ENCODE results near the gene KCNN3.
A peak's percentile ranks its signal among the peaks of the same experiment; 100 is the strongest.

KCNN3 gene

GRCh38 chr1:154769193-154769895 lies 100.7 kb downstream of the KCNN3 start:
- DNase-seq: no peak

GRCh38 chr1:154768456-154769125 lies 101.5 kb downstream of the KCNN3 start:
- DNase-seq: no peak

DNA sequence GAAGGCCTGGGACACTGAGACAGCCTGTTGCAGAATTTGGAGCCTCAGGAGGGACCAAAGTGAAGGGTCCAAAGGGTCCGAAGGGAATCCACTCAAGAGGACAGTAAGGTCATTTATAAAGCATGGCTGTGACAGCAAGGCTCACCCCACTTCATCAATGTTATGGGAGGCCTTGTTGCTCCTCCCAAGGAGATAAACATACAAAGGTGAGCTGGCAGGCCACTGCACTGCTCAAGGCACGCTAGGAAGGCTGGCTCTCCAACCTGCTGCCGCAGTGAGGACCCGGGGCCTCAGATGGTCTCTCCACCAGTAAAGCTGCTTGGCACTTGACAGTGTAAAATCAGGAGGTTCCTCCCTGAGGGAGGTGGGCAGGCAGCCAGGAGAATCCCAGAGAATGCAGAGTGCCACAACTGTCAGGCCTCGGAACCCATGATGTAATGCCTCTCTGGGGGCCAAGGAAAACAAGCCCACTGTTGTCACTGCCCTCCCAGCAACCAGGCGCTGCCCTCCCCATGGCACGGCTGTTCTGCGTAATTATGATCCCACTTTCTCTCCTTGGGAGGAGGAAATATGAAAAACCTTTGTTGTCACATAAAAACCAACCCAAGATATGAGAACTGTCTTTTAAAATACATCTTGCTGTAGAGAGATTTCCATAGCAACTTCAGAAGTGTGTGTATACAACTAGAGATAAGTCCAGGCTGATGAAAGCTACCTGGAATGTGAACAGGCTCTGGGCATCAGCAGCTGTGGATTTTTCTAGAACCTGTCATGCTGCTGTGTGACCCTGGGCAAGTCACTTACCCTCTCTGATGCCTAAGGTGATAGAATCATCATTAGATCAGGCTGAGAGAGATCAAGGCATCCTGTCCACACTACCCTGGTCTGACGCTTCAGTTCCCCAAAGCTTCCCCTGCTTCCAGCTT lies 102.5 kb downstream of the KCNN3 start:
- DNase-seq: peak; percentile 87

DNA sequence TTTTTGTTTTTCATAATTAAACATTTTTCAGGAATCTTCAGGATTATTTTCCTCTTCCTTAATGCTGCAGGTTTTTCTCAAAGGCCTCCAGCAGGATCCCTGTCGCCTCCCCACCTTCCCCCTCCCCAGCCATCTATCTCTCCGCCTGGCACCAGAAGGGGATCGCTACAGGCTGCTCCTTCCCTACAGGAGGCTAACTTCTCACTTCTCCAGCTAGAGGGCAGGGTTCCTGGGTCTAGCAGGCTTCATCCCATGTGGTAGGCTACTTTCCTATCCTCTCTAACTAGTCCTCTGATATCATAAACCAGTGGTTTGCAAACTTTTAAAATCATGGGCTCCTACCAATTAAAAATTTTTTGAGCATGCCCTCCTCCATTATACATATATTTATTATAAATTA lies 104.1 kb downstream of the KCNN3 start:
- DNase-seq: no peak

DNA sequence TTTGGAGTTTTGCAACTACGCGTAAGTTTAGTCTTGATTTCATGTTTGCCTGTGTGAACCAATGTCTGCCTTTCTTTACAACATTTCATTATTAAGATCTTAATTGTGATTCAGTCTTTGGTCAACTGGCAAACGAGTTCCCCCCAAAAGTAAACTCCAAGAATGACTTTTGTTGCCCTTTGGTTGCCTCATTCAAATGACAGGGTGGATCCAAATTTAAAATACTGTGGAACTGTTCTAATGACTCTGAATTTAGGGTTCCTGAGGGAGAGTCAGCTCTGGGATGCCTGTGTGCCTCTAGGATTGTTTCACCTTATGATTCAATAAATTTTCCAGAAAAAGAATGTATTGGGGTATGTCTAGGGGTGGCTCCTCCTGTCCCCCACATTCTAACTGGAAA lies 105.3 kb downstream of the KCNN3 start:
- no peak for DNase-seq

DNA sequence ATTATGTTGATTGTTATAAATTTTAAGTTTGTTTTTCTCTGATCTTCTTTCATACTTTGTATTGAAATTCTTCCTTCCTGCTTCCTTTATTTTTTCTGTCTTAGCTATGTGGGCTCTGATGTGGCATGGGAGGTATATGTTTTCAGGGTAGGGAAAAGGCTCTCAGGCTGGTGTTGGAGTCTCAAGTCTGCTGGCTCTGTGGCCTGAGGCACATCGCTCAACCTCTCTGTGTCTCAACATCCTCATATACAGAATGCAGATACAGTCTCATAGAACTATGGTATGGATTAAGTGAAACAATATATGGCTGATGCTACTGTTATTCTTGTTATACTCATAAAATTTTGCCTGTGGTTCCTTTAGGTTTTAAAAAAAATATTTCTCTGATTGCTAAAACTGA lies 105.9 kb downstream of the KCNN3 start:
- DNase-seq: no peak

DNA sequence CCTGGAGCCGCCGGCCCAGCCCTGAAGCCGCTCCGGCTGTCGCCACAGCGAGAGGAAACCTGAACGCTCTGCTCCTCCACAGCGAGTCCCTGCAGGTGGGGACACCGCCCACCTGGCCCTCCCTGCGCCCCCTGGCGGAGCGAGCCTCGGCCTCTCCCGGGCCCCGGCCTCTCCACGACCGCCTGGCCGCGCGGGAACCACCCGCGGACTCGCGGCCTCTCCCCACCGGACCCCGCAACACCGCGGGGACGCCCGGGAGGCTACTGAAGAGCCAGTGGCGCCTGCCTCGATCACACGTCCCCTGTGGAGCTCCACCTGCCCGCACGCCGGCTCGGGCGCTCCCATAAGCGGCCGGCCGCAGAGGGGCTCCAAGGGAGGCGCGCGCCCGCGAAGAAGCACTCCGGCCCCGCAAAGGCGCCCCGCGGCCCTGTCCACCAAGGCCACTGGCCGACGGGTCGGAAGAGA lies 109.6 kb downstream of the KCNN3 start:
- DNase-seq: no peak

GRCh38 chr1:154759793-154760192 lies 110.3 kb downstream of the KCNN3 start:
- DNase-seq: no peak

GRCh38 chr1:154759196-154759595 lies 110.9 kb downstream of the KCNN3 start:
- no peak for DNase-seq

DNA sequence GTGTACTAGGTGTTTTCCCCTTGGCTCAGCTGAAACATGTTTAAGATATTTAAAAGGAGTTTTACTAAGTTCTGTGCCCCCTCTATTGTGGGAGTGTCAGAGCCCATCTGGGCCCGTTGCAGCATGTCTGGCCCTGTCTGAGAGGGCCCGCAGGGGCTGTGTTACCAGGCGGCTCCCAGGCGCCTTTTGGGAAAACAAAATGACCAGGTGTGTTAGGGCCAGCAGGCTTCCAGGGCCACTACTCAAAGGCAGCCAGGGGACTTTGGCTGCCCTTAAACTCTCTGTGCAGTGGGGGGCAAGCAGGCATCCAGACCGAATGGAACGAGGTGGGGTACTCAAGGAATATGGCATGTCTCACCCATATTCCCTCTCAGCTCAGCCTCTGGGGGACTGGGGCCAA lies 111.7 kb downstream of the KCNN3 start:
- no peak for DNase-seq

DNA sequence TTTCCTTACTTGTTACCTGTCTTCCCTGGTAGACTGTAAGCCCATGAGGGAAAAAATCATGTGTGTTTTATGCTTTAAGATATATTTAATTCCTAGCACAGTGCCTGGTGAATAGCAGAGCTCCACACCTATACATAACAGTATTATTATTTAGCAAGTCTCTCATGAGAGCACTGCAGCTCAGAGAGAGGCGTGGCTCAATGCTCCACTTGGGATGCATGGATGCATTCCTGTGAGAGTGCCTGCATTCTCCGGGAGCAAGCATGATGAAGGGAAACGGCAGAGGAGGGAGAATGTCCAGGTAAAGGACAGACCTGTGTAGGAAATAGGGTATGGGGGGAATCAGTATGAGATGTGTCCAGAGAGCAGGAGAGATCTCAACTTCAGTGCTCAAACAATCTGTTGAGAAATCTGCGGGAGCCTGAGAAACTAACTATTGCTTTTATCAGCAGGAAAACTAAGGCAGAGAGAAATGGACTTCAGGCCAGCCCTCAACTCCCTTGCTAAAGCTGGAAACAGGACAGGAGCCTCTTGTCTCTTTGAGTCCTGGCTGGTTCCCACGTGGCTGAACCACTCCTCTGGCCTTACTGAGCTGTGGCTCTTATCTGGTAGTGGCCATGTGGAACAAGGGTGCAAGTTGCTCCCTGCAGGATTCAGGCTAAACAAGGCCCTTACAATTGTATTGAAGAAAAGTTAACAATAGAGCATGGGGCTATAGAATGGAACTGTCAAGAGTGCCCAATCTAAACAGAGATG lies 113.1 kb downstream of the KCNN3 start:
- no peak for DNase-seq

GRCh38 chr1:154755858-154756730 lies 114.0 kb downstream of the KCNN3 start:
- no peak for DNase-seq

DNA sequence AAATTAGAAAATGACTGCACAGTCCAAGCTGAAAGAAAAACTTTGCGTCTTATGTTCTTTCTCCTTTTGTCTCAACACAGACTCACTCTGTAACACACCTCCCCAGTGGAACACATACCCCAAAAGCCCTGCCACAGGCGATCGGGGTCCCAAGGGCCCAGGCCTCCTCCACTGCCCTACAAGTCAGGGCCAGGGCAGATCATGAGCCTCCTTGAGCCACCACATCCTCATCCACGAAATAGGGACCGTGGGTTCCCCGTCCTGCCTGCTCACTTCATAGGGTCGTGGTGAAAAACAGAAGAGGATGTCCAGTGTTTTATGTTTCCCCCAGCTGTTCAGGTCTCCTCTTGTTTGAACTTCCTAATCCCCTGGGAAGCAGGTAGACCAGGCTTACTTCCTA lies 116.7 kb downstream of the KCNN3 start:
- DNase-seq: no peak

GRCh38 chr1:154752273-154753030 lies 117.6 kb downstream of the KCNN3 start:
- no peak for DNase-seq

GRCh38 chr1:154751690-154752089 lies 118.4 kb downstream of the KCNN3 start:
- no peak for DNase-seq

GRCh38 chr1:154750681-154751665 lies 119.1 kb downstream of the KCNN3 start:
- no peak for DNase-seq

DNA sequence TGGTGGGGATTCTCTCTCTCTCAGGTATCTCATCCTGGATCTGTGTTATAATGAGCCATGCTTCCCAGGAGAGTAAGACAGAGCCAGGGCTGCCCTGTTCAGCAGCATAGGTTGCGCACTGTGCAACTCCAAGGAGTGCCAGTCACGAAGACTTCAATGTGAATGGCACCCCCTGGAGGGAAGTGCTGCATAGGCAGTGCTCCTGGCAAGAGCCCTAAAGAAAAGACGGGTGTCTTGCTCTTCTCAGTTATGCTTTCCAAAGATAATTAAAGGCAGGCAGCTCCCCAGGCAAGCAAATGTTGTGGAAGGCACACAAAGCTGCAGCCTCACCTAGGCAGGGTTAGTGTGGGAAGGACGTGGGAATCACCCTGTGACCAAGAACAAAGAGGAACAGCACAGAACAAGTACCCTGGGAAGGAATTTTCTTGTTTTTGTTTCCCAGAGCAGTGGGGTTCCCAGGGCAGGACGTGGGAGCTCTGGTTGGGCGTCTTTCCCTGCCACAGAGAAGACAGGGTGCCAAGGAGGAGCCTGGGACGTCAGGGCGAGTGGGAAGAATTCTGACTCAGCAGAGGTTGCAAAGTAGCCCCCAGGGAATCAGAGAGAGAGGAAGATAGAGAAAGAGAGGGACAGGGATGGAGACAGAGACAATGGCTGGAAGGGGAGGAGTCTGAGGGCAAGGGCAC lies 120.9 kb downstream of the KCNN3 start:
- no peak for DNase-seq

DNA sequence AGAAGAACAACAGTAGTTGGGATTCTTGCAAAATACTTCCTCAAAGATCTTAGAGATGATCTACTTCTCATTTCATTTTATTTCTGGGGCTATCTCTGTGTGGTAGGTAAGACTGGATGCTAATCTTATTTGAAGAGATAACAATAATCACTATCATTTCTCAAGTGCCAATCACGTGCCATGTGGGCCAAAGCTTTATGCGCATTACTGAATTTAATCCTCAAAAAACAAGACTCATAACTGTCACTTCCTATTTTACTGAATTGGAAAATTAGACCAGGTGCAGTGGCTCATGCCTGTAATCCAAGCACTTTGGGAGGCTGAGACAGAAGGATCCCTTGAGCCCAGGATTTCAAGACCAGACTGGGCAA lies 121.7 kb downstream of the KCNN3 start:
- no peak for DNase-seq
